ENCODE data around the gene TSSK6.

Gene TSSK6

DNA sequence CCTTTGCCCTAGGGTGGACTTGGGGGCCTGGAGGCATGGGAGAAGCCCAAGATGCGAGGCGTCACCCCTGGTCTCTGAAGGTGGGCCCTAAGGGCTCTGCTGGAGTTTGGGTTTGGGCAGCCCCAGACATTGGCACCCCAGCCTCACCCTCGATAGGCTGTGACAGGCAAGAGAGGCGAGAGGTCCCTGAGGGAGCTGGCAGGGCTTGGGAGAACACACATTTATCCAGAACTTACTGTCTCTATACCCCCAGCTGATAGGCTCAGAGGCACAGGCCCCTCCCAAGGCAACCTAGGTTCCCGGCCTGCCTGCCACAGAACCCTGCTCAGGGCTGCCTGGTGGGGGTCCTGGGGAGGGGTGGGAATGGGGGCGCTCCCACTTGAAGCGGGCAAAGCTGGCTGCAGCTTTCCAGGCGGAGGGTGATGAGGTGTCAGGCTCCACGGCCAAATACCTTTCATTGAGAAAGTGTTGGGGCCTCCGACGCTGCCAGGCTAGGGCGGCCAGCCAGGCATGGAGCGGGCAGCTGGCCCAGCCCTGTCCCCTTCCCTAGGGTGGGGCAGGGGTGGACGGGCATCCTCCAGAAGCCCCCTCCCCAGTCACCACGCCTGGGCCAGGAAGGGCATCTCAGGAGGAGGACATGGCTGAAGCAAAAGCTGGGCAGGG is 32.5 kb upstream of the TSSK6 start:
- DNase-seq: no peak
- TF ChIP-seq CTCF (IDR thresholded peaks at IDR 0.05): no peak
- Histone ChIP-seq H3K4me3 (no peak overlapping the region), H3K9me3 (no peaks in the 10 kb centered on the region), H3K27me3 (peaks cover 0 to 84% of the 10 kb centered on the region in 2 donors), H3K27ac (no peak overlapping the region), H3K4me1 (peaks cover 0 to 5% (median 0%) of the 10 kb centered on the region in 4 donors), H3K36me3 (no peaks in the 10 kb centered on the region)
- intact Hi-C loops (cut with DNase I; ENCODE audit: low total_unique reads): no loop called here

DNA sequence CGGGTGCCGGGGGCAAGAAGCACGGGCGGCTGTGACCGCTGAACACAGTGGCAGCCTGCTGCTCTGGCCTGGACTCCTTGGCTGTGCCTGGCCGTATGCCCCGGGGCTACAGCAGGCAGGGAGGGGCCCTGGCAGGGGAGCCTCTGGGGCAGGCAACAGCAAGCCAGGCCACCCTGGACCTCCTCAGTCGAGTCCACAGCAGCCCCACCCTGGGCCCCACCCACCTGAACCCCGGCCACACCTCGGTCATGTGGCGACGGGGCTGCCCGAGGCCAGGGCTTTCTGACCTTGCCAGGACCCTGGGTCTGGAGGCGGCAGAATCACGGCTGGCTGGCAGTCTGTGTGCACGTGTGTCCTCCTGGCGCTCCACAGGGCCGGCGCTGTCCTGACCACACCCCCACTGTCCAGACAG is 31.4 kb upstream of the TSSK6 start:
- Histone ChIP-seq H3K36me3 (no peaks in the 10 kb centered on the region), H3K27me3 (peaks cover 0 to 95% of the 10 kb centered on the region in 2 donors), H3K4me1 (peaks cover 0 to 5% (median 0%) of the 10 kb centered on the region in 4 donors), H3K4me3 (no peak overlapping the region), H3K9me3 (no peaks in the 10 kb centered on the region), H3K27ac (no peak overlapping the region)
- intact Hi-C loops (cut with DNase I; ENCODE audit: low total_unique reads): no loop called here
- no peak for TF ChIP-seq CTCF (IDR thresholded peaks at IDR 0.05)
- no peak for DNase-seq

GRCh38 chr19:19545707-19546106 is 30.4 kb upstream of the TSSK6 start:
- intact Hi-C loops (cut with DNase I; ENCODE audit: low total_unique reads): no loop called here
- H3K27ac ChIP-seq: no peak overlapping the region
- no peak for TF ChIP-seq CTCF (IDR thresholded peaks at IDR 0.05)
- no peaks in the 10 kb centered on the region for H3K36me3 ChIP-seq
- H3K27me3 ChIP-seq: peaks cover 0 to 99% of the 10 kb centered on the region in 2 donors
- H3K4me1 ChIP-seq: peaks cover 0 to 12% (median 7%) of the 10 kb centered on the region in 4 donors
- no peaks in the 10 kb centered on the region for H3K9me3 ChIP-seq
- H3K4me3 ChIP-seq: no peak overlapping the region
- no peak for DNase-seq

- H3K4me1 ChIP-seq: peaks cover 0 to 19% (median 14%) of the 10 kb centered on the region in 4 donors
- no peak for DNase-seq
- H3K9me3 ChIP-seq: no peaks in the 10 kb centered on the region
- intact Hi-C loops (cut with DNase I; ENCODE audit: low total_unique reads): no loop called here
- peaks cover 0 to 99% of the 10 kb centered on the region in 2 donors for H3K27me3 ChIP-seq
- no peaks in the 10 kb centered on the region for H3K36me3 ChIP-seq
- no peak for TF ChIP-seq CTCF (IDR thresholded peaks at IDR 0.05)
- H3K4me3 ChIP-seq: no peak overlapping the region
- H3K27ac ChIP-seq: no peak overlapping the region
Observed at GRCh38 chr19:19544954-19545591, 29.7 kb upstream of the TSSK6 start.

DNA sequence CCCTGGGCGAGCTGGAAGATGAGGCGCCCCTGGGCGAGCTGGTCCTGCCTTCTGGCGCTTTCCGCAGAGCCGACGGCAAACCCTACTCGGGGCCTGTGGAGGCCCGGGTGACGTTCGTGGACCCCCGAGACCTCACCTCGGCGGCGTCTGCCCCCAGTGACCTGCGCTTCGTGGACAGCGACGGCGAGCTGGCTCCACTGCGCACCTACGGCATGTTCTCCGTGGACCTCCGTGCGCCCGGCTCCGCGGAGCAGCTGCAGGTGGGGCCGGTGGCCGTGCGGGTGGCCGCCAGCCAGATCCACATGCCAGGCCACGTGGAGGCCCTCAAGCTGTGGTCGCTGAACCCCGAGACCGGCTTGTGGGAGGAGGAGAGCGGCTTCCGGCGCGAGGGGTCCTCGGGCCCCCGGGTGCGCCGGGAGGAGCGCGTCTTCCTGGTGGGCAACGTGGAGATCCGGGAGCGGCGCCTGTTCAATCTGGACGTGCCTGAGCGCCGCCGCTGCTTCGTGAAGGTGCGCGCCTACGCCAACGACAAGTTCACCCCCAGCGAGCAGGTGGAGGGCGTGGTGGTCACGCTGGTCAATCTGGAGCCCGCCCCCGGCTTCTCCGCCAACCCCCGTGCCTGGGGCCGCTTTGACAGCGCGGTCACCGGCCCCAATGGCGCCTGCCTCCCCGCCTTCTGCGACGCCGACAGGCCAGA is 29.1 kb upstream of the TSSK6 start:
- no peaks in the 10 kb centered on the region for H3K36me3 ChIP-seq
- no peak overlapping the region for H3K27ac ChIP-seq
- H3K4me3 ChIP-seq: no peak overlapping the region
- intact Hi-C loops (cut with DNase I; ENCODE audit: low total_unique reads): no loop called here
- TF ChIP-seq CTCF (IDR thresholded peaks at IDR 0.05): no peak
- DNase-seq: no peak
- no peaks in the 10 kb centered on the region for H3K9me3 ChIP-seq
- peaks cover 0 to 99% of the 10 kb centered on the region in 2 donors for H3K27me3 ChIP-seq
- H3K4me1 ChIP-seq: peaks cover 0 to 22% (median 17%) of the 10 kb centered on the region in 4 donors
